Placental pericyte (primary cell): ENCODE data around the gene RAB5IF. TPM values are rescaled to one million over a fixed set of nuclear protein-coding genes. Genes with fewer than 3 reads are reported as not detected.

ENCODE experiments used
- small RNA-seq: library from RNA; depleted of rRNA; stranded (forward); fragments of <200 nt; gene quantifications from one replicate; pipeline ENCODE3, GENCODE V24; 2012; ENCODE audit warnings: low replicate concordance
- total RNA-seq: library from RNA; depleted of rRNA; stranded (reverse); fragments of >200 nt; gene quantifications from 2 replicates; pipeline ENCODE4 v1.2.3, GENCODE V29; 2012

Gene RAB5IF, protein sequence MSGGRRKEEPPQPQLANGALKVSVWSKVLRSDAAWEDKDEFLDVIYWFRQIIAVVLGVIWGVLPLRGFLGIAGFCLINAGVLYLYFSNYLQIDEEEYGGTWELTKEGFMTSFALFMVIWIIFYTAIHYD
- 73.1 and 87.8 TPM in 2 replicates for total RNA-seq

DNA sequence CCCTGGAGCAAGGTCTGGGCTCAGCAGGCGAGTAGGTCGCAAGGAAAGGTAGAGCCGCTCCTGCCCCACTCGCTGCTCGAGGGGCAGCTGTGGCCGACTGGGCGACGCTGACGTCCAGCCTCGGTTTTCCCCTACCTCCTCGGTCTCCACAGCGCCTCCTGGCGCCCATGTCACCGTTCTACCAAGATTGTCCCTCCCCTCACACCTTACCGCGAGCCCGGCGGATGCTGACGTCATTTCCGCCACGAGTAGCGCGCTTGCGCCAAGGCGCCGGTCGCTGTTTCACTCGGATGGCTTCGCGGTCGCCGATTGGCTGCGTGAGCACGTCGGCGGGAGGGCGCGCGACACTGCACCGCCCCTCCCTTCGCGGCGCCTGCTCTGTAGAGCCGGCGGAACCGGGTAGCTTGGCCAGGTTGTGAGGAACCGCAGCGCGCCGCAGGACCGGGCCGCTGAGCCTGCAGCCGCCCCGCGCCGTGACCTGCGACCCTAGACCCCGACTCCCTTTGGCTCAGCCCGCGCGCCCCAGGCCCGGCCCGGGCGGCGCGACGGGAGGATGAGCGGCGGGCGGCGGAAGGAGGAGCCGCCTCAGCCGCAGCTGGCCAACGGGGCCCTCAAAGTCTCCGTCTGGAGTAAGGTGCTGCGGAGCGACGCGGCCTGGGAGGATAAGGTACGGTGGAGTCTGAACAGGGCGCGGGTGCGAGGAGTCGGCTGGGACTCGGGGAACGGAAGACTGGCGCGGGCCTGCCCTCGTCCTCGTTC is at the start of gene RAB5IF:
Gene RAB5IF (plus strand): TSS at position 381 of the 759 bp plus-strand sequence. CDS start 173 bp downstream, at position 554.

DNA sequence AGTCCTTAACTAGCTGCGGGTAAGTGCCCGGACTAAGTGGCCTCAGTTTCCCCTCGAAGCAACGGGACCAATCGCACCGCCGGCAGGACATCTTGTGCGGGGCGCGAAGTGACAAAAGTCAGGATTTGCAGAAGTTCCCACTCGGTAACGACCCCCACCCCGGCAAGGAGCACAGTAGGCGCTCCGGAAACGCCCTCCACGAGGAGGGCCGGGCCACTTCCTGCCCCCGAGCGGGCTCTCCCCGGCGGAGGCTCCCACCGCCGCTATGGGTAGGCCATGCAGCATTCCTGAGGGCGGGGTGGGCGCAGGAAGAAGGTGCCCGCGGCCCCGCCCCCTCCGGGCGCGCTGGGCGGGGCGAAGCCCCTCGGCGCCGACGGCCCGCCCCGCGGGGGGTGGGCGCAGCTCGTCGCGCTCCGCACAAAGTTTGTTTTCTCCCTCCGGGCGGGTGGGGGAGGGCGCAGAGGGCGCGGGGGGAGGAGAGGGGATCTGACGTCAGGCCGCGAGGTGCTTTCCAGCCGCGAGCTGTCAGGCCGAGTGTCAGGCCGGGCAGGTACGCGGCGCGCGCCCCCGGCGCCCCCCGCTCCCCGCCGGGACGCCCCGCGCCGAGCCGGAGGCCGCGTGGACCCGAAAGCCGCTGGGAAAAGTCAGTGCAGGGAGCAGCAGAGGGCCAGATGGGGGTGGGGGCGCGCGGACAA is 32.3 kb upstream of the RAB5IF start, which contains the start of gene TGIF2:
Gene TGIF2 (plus strand): TSS at position 495 of the 695 bp plus-strand sequence. CDS start 5,178 bp downstream, outside the sequence.

DNA sequence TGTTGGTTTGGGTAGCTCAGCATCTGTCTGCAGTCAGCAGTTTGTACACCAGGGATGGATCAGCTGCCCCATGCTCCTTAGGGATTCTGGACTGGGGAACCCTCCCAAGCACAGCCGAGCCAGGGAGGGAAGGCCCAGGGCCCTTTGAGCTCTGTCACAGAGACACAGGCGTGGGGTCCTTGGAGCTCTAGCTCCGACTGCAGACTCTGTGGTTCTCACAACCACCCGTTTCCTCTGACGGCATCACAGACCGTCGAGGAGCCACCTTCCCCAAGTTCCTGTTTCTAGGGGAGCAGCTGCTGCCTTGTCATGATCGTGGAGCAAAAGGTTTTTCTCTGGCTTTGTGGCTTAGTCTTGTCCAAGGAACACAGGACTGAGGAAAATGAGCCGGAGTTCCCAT is 40.4 kb downstream of the RAB5IF start, which contains the start of gene SLA2:
Gene SLA2 (minus strand): TSS at position 199 of the 400 bp plus-strand sequence. CDS start 4,861 bp downstream, outside the sequence.

Small RNA genes lying within 50 kb of the gene (small RNA-seq; reads per million reads assigned to genes)
- gene RF00017, result not detected

Other genes starting within 250 kb of the RAB5IF start
- gene MYL9, start 64.3 kb upstream of the RAB5IF start, total RNA-seq, result 120 and 127 TPM in 2 replicates
- gene TGIF2, start 32.2 kb upstream of the RAB5IF start, total RNA-seq, result 5.9 and 11.0 TPM in 2 replicates
- gene SLA2, start 40.4 kb downstream of the RAB5IF start, total RNA-seq, result not detected in 2 replicates
- 15.1 and 25.9 TPM in 2 replicates for gene NDRG3, start 140.3 kb downstream of the RAB5IF start, total RNA-seq
- gene DSN1, start 168.0 kb downstream of the RAB5IF start, total RNA-seq, result 3.5 and 27.9 TPM in 2 replicates